ENCODE measurements around the gene DNAJC21.

The DNAJC21 gene

DNA sequence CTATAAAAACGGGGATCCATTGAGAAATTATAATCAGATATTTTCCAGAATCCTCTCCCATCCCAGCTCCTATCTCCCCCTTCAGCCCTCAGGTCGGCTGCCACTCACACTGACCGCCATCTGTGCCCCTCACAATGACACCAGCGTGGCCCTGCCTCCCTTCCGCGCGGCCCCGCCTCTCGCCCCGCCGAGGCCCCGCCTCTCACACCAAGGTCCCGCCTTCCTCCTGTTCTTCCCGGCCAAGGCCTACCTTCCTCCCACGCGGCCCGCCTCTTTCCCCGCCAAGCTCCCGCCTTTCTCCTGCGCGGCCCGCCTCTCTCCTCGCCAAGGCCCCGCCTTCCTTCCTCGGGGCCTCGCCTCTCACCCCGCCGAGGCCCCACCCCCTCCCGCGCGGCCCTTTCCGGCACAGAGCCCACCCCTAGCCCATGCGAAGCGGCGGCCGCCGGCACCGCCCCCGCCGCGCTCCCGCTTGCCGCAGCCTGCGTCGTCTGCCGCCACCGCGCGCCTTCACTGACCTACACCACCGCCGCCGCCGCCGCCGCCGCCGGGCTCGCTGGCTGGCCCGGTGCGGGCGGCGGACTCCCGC is at the start of gene DNAJC21:
Gene DNAJC21, plus strand, starts transcription at position 426 of the 586 bp plus-strand sequence. CDS start 261 bp downstream, outside the sequence.
- ChIA-PET CTCF (interaction anchor here (0.6 to 0.8 kb wide), 2 partner anchors 14 to 197 kb away, joined by 3 read pairs; partner anchors contain the start of genes BRIX1 and RAD1), POLR2A (interaction anchor here (1.0 to 3.8 kb wide), 5 partner anchors 9 to 447 kb away, joined by 3 to 65 read pairs (median 4); partner anchors contain the start of genes BRIX1 and RAD1)
- TF ChIP-seq, protein P1, sequence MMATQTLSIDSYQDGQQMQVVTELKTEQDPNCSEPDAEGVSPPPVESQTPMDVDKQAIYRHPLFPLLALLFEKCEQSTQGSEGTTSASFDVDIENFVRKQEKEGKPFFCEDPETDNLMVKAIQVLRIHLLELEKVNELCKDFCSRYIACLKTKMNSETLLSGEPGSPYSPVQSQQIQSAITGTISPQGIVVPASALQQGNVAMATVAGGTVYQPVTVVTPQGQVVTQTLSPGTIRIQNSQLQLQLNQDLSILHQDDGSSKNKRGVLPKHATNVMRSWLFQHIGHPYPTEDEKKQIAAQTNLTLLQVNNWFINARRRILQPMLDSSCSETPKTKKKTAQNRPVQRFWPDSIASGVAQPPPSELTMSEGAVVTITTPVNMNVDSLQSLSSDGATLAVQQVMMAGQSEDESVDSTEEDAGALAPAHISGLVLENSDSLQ (IDR thresholded peaks at IDR 0.05) = peak; percentile 95
- TF ChIP-seq NFRKB (IDR thresholded peaks at IDR 0.05) = no peak
- peak; percentile 92; the same call in 1 of the 2 replicates for TF ChIP-seq HDGF (IDR thresholded peaks at IDR 0.05; ENCODE audit: borderline replicate concordance)

DNA sequence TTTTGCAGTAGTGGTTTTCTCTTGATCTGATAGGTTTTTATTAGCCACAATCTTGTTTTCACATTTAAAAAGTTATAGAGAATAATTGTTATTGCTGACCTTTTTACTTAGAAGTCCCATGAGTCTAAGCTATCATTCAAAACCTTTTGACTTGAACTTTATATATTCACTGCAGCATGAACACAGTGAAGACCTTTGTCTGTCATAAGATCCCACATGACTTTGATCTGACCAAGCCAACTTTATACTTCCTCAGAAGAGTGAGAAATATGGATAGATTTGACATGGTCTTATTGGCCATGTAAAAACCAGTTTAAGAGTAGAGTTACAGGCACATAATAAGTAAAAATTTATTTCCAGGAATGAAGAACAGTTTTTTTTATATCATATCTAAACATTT is 48.1 kb upstream of the DNAJC21 start:
- DNase-seq (ENCODE audit: extremely low spot score) = no peak
- ChIA-PET POLR2A (no interaction called here), CTCF (no interaction called here)
- TF ChIP-seq TARDBP (IDR thresholded peaks at IDR 0.05) = no peak
- TF ChIP-seq FOXM1 (IDR thresholded peaks at IDR 0.05; ENCODE audit: borderline replicate concordance) = no peak
- no peak for TF ChIP-seq BHLHE40 (IDR thresholded peaks at IDR 0.05; ENCODE audit: borderline replicate concordance)
- TF ChIP-seq SP1 (IDR thresholded peaks at IDR 0.05) = no peak
- no peak for TF ChIP-seq NFRKB (IDR thresholded peaks at IDR 0.05)
- no peak for TF ChIP-seq L3MBTL2 (conservative IDR thresholded peaks at IDR 0.05)
- TF ChIP-seq ELF4 (IDR thresholded peaks at IDR 0.05) = no peak
- TF ChIP-seq CTBP1 (IDR thresholded peaks at IDR 0.05; ENCODE audit: borderline replicate concordance) = no peak

More for the DNA sequence above, at the start of gene DNAJC21:
- DNase-seq (ENCODE audit: extremely low spot score) = peak; percentile 97

DNA sequence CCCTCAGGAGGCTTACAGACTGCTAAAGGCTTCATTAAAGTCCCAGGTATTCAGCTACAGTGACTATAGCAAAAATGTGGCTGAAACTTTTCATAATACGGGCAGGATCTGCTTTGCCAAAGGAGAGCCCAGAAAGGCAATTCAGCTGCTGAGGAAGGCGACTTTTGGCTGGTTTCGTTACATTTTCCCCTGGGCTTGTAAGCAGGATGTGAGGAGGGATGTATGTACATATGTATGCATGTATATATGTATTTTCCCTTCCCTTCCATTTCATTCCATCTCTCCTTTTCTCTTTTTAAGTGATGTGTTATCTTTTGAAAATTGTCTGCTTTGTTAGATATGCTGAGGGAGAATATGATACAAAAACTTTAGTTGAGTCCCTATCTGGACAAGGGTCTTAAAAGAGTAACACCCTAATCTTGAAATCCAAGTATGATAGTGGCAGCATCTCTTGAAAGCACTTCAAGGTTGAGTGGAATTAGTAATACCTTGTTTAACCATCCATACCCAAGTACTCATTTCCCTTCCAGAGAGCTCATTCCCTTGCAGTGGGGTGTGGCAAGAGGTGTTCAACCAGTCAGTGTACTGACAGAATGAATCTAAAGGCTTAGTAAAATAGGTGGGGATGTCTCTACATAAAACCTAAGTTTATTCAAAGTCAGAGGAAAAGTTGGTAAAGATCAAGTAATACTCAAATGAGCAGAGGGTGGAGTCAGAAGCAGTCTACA is 42.8 kb upstream of the DNAJC21 start:
- TF ChIP-seq ZNF384 (IDR thresholded peaks at IDR 0.05) = no peak
- no peak for TF ChIP-seq SP1 (IDR thresholded peaks at IDR 0.05)
- no peak for TF ChIP-seq LEF1 (IDR thresholded peaks at IDR 0.05; ENCODE audit: borderline replicate concordance)
- no peak for TF ChIP-seq FOXM1 (IDR thresholded peaks at IDR 0.05; ENCODE audit: borderline replicate concordance)
- no peak for TF ChIP-seq FOXA1 (IDR thresholded peaks at IDR 0.05)
- no peak for DNase-seq (ENCODE audit: extremely low spot score)
- CTCF ChIA-PET = no interaction called here
- POLR2A ChIA-PET = no interaction called here

DNA sequence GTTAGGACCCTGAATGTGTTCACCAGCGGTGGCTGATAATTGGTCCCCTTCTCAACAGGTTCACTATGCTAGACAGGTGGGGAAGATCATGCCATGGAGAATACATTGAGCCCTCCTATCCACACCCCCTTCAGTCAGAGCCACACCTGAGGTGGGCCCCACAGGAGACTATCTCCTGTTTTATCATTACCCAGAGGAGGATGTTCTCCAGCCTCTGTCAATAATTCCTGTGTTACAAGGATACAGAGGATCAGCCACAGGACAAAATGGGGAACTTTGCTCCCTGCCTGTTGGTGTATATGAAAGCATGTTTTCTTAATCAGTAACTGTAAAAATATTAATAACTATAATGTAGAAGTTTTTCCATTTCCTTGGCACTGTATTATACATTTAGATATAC is 40.0 kb upstream of the DNAJC21 start:
- no peak for DNase-seq (ENCODE audit: extremely low spot score)
- ChIA-PET CTCF (no interaction called here), POLR2A (interaction anchor here (0.9 to 1.8 kb wide), 2 partner anchors 26 to 50 kb away, joined by 3 to 5 read pairs; partner anchors contain the start of genes BRIX1, RAD1 and TTC23L)
- TF ChIP-seq FOXK2 (IDR thresholded peaks at IDR 0.05) (no peak), NFRKB (IDR thresholded peaks at IDR 0.05) (no peak), SUZ12 (IDR thresholded peaks at IDR 0.05) (no peak), TARDBP (IDR thresholded peaks at IDR 0.05) (no peak), SP1 (IDR thresholded peaks at IDR 0.05) (no peak), HDGF (IDR thresholded peaks at IDR 0.05; ENCODE audit: borderline replicate concordance) (no peak), CTBP1 (IDR thresholded peaks at IDR 0.05; ENCODE audit: borderline replicate concordance) (no peak), FOXA1 (IDR thresholded peaks at IDR 0.05) (no peak), BHLHE40 (IDR thresholded peaks at IDR 0.05; ENCODE audit: borderline replicate concordance) (no peak), ZNF384 (IDR thresholded peaks at IDR 0.05) (no peak), FOXM1 (IDR thresholded peaks at IDR 0.05; ENCODE audit: borderline replicate concordance) (no peak), ELF4 (IDR thresholded peaks at IDR 0.05) (no peak), L3MBTL2 (conservative IDR thresholded peaks at IDR 0.05) (no peak), ARNT (IDR thresholded peaks at IDR 0.05) (no peak), LEF1 (IDR thresholded peaks at IDR 0.05; ENCODE audit: borderline replicate concordance) (no peak)
- TF ChIP-seq, protein P1 (IDR thresholded peaks at IDR 0.05) = no peak

DNA sequence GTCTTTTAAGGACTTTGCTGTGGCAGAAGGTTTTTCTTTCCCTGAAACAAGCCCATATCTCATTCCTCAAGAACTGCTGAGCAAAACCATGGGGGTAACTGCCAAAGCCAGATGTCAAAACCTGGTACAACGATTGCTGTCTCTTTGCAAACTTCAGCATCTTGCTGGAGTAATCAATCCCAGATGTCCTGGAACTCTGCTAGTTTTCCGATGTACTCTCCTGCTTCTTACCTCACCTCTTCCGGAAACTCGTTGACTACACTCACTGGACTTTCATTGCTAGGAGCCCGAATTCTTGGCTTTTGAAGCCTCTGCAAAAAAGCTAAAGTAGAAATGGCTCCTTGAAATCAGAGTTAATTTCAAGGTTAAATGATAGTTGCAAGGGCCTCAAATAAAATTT is 37.4 kb upstream of the DNAJC21 start:
- TF ChIP-seq L3MBTL2 (conservative IDR thresholded peaks at IDR 0.05) (no peak), ELF4 (IDR thresholded peaks at IDR 0.05) (no peak), ARNT (IDR thresholded peaks at IDR 0.05) (no peak), CTBP1 (IDR thresholded peaks at IDR 0.05; ENCODE audit: borderline replicate concordance) (no peak), BHLHE40 (IDR thresholded peaks at IDR 0.05; ENCODE audit: borderline replicate concordance) (no peak), ZNF384 (IDR thresholded peaks at IDR 0.05) (no peak), FOXM1 (IDR thresholded peaks at IDR 0.05; ENCODE audit: borderline replicate concordance) (no peak), LEF1 (IDR thresholded peaks at IDR 0.05; ENCODE audit: borderline replicate concordance) (no peak), FOXA1 (IDR thresholded peaks at IDR 0.05) (no peak)
- TF ChIP-seq, protein P1 (IDR thresholded peaks at IDR 0.05) = no peak
- ChIA-PET CTCF (no interaction called here), POLR2A (no interaction called here)
- no peak for DNase-seq (ENCODE audit: extremely low spot score)

DNA sequence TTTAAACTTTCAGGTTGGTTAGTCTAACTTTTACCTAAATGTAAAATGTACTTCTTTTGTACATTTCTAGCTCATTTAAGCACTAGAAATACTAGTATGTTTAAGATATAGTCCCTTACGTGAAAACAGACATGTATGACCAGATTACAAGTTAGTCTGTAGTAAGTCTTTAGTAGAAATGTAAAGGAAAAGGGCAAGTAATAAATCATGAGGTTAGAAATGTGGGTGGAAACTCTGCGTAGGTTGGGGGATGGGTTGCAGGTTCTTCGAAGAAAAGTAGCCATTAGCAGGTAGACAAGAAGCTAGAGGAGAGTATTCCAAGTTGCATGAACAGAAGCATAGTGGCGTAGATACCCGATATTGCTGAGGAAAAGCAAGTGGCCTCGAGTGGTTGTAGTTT is 36.9 kb upstream of the DNAJC21 start:
- CTCF ChIA-PET = no interaction called here
- DNase-seq (ENCODE audit: extremely low spot score) = no peak

More for the DNA sequence above, 36.9 kb upstream of the DNAJC21 start:
- TF ChIP-seq LEF1 (IDR thresholded peaks at IDR 0.05; ENCODE audit: borderline replicate concordance) = no peak
- no peak for TF ChIP-seq SP1 (IDR thresholded peaks at IDR 0.05)
- no peak for TF ChIP-seq L3MBTL2 (conservative IDR thresholded peaks at IDR 0.05)
- no peak for TF ChIP-seq ELF4 (IDR thresholded peaks at IDR 0.05)
- no peak for TF ChIP-seq SUZ12 (IDR thresholded peaks at IDR 0.05)
- TF ChIP-seq FOXK2 (IDR thresholded peaks at IDR 0.05) = no peak
- TF ChIP-seq ZNF384 (IDR thresholded peaks at IDR 0.05) = no peak
- TF ChIP-seq HDGF (IDR thresholded peaks at IDR 0.05; ENCODE audit: borderline replicate concordance) = no peak
- no peak for TF ChIP-seq ARNT (IDR thresholded peaks at IDR 0.05)
- TF ChIP-seq, protein P1 (IDR thresholded peaks at IDR 0.05) = no peak
- no peak for TF ChIP-seq FOXA1 (IDR thresholded peaks at IDR 0.05)
- no peak for TF ChIP-seq TARDBP (IDR thresholded peaks at IDR 0.05)
- TF ChIP-seq CTBP1 (IDR thresholded peaks at IDR 0.05; ENCODE audit: borderline replicate concordance) = no peak
- POLR2A ChIA-PET = interaction anchor here (1.4 kb wide), 1 partner anchor 23 kb away, joined by 4 read pairs; the partner anchor contains the start of genes BRIX1 and RAD1

Data from HEK293T (cell line).